ENCODE results near the gene STRA6.

STRA6 gene

DNA sequence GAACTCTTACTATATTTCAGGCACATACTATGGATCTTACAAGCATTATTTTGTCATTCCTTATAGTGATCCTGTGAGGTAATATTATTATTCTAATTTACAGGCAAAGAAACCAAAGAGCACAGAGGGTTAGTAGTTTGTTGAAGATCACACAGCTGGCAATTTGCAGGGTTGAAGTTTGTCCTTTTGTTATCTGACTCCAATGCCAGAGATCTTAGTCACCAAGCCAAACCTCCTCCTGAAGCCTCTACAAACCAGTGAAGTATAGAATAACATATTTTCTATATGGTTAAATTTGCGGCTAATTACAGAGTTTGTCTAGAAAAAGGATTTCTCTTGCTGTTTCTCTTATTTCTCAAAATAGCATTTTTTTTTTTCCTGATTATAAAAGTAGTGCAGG lies 61.0 kb downstream of the STRA6 start:
- Histone ChIP-seq H3K9me3 (ENCODE audit: low read depth, low read length) (no peaks in the 10 kb centered on the region), H3K9ac (ENCODE audit: insufficient read length) (no peak overlapping the region), H3K27ac (no peak overlapping the region), H3K36me3 (ENCODE audit: insufficient read depth, low read length) (no peaks in the 10 kb centered on the region), H3K4me3 (no peak overlapping the region)
- TF ChIP-seq POLR2AphosphoS5 (IDR thresholded peaks at IDR 0.05; ENCODE audit: borderline replicate concordance, low read depth, low read length), result no peak
- no peak for TF ChIP-seq EZH2 (IDR thresholded peaks at IDR 0.05)
- TF ChIP-seq FOXP2 (optimal IDR thresholded peaks at IDR 0.05; ENCODE audit: control extremely low read depth, extremely low read length, insufficient read depth), result no peak
- DNase-seq (ENCODE audit: low read depth, low spot score), result no peak

DNA sequence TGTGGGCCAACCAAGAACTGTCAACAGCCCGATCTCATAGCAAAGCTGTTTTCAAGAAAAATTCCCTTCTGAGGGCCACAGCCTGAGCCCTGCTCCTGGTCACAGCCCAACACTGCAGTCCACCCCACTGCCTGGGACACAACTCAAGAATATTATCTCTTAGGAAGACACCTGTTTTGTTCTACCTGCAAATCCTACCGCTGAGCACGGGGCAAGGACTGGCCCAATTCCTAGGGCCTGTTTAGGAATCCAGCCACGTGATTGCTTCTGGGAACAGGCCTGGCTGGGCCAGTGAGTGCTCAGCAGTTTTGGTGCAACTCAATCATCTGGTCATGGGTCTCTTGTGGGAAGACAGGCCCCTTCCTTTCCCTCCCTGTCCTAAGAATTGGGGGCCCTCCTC lies 63.9 kb downstream of the STRA6 start:
- Histone ChIP-seq H3K9me3 (ENCODE audit: low read depth, low read length) (no peaks in the 10 kb centered on the region), H3K36me3 (ENCODE audit: insufficient read depth, low read length) (no peaks in the 10 kb centered on the region), H3K27ac (no peak overlapping the region), H3K9ac (ENCODE audit: insufficient read length) (no peak overlapping the region), H3K4me3 (no peak overlapping the region)
- no peak for DNase-seq (ENCODE audit: low read depth, low spot score)
- TF ChIP-seq FOXP2 (optimal IDR thresholded peaks at IDR 0.05; ENCODE audit: control extremely low read depth, extremely low read length, insufficient read depth), result no peak

DNA sequence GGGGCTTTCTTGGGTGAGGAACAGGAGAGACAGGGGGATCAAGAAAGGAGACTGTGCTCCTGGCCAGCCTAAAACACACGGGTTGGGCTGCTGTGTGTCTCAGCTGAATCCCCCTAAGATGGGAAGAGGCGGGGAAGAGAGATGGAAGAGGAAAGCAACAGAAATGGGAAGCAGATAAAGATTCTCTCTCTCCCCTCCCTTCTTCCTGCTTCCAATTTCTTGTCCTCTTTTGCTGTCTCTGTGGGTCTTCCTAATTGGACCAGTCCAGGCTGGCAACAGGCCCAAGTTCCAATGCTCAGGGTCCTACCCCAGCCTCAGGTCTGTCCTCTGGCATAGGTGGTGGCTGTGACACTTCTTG lies 65.1 kb downstream of the STRA6 start:
- no peak overlapping the region for H3K9ac ChIP-seq (ENCODE audit: insufficient read length)
- no peak overlapping the region for H3K27ac ChIP-seq
- H3K9me3 ChIP-seq (ENCODE audit: low read depth, low read length), result no peaks in the 10 kb centered on the region
- TF ChIP-seq POLR2AphosphoS5 (IDR thresholded peaks at IDR 0.05; ENCODE audit: borderline replicate concordance, low read depth, low read length) (no peak), EZH2 (IDR thresholded peaks at IDR 0.05) (no peak), FOXP2 (optimal IDR thresholded peaks at IDR 0.05; ENCODE audit: control extremely low read depth, extremely low read length, insufficient read depth) (no peak)
- no peaks in the 10 kb centered on the region for H3K36me3 ChIP-seq (ENCODE audit: insufficient read depth, low read length)
- no peak overlapping the region for H3K4me3 ChIP-seq
- no peak for DNase-seq (ENCODE audit: low read depth, low spot score)

DNA sequence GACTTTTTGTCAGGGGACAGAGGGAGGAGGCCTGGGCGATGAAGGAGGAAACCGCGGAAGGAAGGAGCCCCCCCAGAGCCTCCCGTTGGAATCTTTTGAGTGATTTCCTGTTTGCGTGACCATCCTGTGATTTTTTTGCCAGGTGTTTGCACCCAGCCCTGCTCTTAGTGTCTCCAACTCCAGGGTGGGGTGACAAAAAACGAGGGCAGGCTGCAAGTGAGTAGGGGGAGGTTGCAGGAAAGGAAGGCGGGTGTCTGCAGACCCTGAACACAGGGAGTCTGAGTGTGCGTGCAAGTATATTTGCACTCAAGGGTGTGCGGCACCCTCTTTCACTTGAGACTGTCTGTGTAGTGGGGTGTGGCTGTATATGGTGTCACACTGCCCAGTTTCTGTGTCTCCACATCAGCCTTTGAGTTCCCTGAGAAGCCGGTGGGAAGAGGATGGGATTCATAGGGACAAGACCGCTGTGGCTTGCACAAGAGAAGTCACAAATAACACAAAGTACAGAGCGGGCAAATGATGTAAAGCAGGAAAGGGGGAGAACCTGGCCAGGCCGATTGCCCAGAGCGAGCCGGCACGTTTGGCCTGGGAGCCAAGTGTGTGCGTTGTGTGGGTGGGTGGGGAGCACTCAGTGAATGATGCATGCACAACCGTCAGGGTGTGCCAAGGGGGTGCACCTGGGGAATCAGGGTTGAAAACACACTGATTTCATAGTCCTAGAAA lies 65.6 kb downstream of the STRA6 start:
- H3K36me3 ChIP-seq (ENCODE audit: insufficient read depth, low read length), result no peaks in the 10 kb centered on the region
- TF ChIP-seq POLR2AphosphoS5 (IDR thresholded peaks at IDR 0.05; ENCODE audit: borderline replicate concordance, low read depth, low read length) (no peak), EZH2 (IDR thresholded peaks at IDR 0.05) (no peak), FOXP2 (optimal IDR thresholded peaks at IDR 0.05; ENCODE audit: control extremely low read depth, extremely low read length, insufficient read depth) (no peak)
- peak overlapping the region; percentile 80 for H3K4me3 ChIP-seq
- H3K27ac ChIP-seq, result no peak overlapping the region
- no peaks in the 10 kb centered on the region for H3K9me3 ChIP-seq (ENCODE audit: low read depth, low read length)
- peak overlapping the region; percentile 72 for H3K9ac ChIP-seq (ENCODE audit: insufficient read length)
- no peak for DNase-seq (ENCODE audit: low read depth, low spot score)

DNA sequence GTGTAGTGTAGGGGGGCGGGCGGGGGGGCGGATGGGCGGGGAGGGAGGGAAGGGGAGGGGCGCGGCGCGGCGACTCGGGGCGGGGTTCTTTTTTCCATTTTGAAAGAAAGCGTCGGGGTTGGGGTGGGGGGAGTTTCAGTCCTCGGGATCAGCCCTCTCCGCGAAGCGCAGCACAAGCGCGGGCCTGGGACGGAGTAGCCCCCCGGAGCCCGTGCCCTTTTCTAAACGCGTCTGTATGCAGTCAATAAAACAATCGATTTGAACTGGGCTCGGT lies 66.1 kb downstream of the STRA6 start:
- H3K9me3 ChIP-seq (ENCODE audit: low read depth, low read length), result no peaks in the 10 kb centered on the region
- H3K4me3 ChIP-seq, result peak overlapping the region; percentile 80
- no peaks in the 10 kb centered on the region for H3K36me3 ChIP-seq (ENCODE audit: insufficient read depth, low read length)
- DNase-seq (ENCODE audit: low read depth, low spot score), result no peak
- peak overlapping the region; percentile 72 for H3K9ac ChIP-seq (ENCODE audit: insufficient read length)
- H3K27ac ChIP-seq, result no peak overlapping the region
- no peak for TF ChIP-seq EZH2 (IDR thresholded peaks at IDR 0.05)
- no peak; the same call in 1 of the 2 replicates for TF ChIP-seq POLR2AphosphoS5 (IDR thresholded peaks at IDR 0.05; ENCODE audit: borderline replicate concordance, low read depth, low read length)
- TF ChIP-seq FOXP2 (optimal IDR thresholded peaks at IDR 0.05; ENCODE audit: control extremely low read depth, extremely low read length, insufficient read depth), result no peak

DNA sequence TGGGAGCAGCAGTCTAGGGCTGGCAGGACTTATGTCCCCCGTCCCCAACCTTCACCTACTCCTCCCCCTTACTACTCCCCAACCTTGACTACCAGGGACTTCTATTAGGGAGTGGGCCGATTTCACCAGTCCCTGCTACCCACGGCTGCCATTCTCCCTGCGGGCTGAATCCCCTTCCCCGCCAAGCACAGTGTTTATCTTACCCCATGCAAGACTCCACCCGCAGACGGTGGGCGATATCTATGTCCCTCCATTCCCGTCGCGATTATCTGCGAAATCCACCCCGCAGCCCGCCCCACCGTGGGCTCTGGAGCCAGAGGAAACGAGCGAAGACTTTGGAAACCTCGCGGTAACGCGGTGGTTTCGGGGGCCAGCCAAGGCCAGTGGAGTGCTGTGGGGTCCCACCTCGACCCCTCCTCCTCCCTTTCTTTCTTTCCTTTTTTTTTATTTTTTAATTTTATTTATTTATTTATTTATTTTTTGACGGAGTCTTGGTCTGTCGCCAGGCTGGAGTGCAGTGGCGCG lies 67.5 kb downstream of the STRA6 start:
- Histone ChIP-seq H3K4me3 (no peak overlapping the region), H3K36me3 (ENCODE audit: insufficient read depth, low read length) (no peaks in the 10 kb centered on the region), H3K9ac (ENCODE audit: insufficient read length) (no peak overlapping the region), H3K9me3 (ENCODE audit: low read depth, low read length) (no peaks in the 10 kb centered on the region), H3K27ac (no peak overlapping the region)
- DNase-seq (ENCODE audit: low read depth, low spot score), result no peak
- TF ChIP-seq EZH2 (IDR thresholded peaks at IDR 0.05) (no peak), POLR2AphosphoS5 (IDR thresholded peaks at IDR 0.05; ENCODE audit: borderline replicate concordance, low read depth, low read length) (no peak), FOXP2 (optimal IDR thresholded peaks at IDR 0.05; ENCODE audit: control extremely low read depth, extremely low read length, insufficient read depth) (no peak)

DNA sequence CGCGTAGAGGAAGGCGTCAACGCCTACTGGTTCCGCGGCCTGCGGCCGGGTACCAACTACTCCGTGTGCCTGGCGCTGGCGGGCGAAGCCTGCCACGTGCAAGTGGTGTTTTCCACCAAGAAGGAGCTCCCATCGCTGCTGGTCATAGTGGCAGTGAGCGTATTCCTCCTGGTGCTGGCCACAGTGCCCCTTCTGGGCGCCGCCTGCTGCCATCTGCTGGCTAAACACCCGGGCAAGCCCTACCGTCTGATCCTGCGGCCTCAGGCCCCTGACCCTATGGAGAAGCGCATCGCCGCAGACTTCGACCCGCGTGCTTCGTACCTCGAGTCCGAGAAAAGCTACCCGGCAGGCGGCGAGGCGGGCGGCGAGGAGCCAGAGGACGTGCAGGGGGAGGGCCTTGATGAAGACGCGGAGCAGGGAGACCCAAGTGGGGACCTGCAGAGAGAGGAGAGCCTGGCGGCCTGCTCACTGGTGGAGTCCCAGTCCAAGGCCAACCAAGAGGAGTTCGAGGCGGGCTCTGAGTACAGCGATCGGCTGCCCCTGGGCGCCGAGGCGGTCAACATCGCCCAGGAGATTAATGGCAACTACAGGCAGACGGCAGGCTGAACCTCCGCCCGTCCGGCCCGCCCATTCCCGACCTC lies 68.1 kb downstream of the STRA6 start:
- no peak overlapping the region for H3K4me3 ChIP-seq
- H3K9me3 ChIP-seq (ENCODE audit: low read depth, low read length), result no peaks in the 10 kb centered on the region
- H3K36me3 ChIP-seq (ENCODE audit: insufficient read depth, low read length), result no peaks in the 10 kb centered on the region
- TF ChIP-seq POLR2AphosphoS5 (IDR thresholded peaks at IDR 0.05; ENCODE audit: borderline replicate concordance, low read depth, low read length), result no peak
- no peak for TF ChIP-seq EZH2 (IDR thresholded peaks at IDR 0.05)
- no peak for TF ChIP-seq FOXP2 (optimal IDR thresholded peaks at IDR 0.05; ENCODE audit: control extremely low read depth, extremely low read length, insufficient read depth)
- DNase-seq (ENCODE audit: low read depth, low spot score), result no peak
- no peak overlapping the region for H3K9ac ChIP-seq (ENCODE audit: insufficient read length)
- H3K27ac ChIP-seq, result no peak overlapping the region

DNA sequence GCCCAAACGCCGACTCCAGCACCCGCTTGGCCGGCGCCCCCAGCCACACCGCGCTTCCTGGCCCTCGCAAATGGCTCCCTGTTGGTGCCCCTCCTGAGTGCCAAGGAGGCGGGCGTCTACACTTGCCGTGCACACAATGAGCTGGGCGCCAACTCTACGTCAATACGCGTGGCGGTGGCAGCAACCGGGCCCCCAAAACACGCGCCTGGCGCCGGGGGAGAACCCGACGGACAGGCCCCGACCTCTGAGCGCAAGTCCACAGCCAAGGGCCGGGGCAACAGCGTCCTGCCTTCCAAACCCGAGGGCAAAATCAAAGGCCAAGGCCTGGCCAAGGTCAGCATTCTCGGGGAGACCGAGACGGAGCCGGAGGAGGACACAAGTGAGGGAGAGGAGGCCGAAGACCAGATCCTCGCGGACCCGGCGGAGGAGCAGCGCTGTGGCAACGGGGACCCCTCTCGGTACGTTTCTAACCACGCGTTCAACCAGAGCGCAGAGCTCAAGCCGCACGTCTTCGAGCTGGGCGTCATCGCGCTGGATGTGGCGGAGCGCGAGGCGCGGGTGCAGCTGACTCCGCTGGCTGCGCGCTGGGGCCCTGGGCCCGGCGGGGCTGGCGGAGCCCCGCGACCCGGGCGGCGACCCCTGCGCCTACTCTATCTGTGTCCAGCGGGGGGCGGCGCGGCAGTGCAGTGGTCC lies 68.7 kb downstream of the STRA6 start:
- TF ChIP-seq FOXP2 (optimal IDR thresholded peaks at IDR 0.05; ENCODE audit: control extremely low read depth, extremely low read length, insufficient read depth), result no peak
- TF ChIP-seq POLR2AphosphoS5 (IDR thresholded peaks at IDR 0.05; ENCODE audit: borderline replicate concordance, low read depth, low read length), result no peak
- no peak for TF ChIP-seq EZH2 (IDR thresholded peaks at IDR 0.05)
- no peaks in the 10 kb centered on the region for H3K9me3 ChIP-seq (ENCODE audit: low read depth, low read length)
- no peak for DNase-seq (ENCODE audit: low read depth, low spot score)
- H3K27ac ChIP-seq, result no peak overlapping the region
- no peaks in the 10 kb centered on the region for H3K36me3 ChIP-seq (ENCODE audit: insufficient read depth, low read length)
- no peak overlapping the region for H3K9ac ChIP-seq (ENCODE audit: insufficient read length)
- no peak overlapping the region for H3K4me3 ChIP-seq
